Naive thymus-derived CD4-positive, alpha-beta T cell (primary cell): ENCODE measurements around the gene CGNL1. TPM values are rescaled to one million over a fixed set of nuclear protein-coding genes. Genes with fewer than 3 reads are reported as not detected.
A peak's percentile ranks its signal among the peaks of the same experiment; 100 is the strongest.

ENCODE experiments used
- ATAC-seq: fragments of 150-1000 bp; cut with Tn5 transposase; 2 replicates; pipeline ENCODE4 v1.10.0; 2021; ENCODE audit warnings: mild to moderate bottlenecking, moderate library complexity
- CTCF ChIA-PET: fragments of 350-600 bp; sonication (Branson Sonifier 250); formaldehyde crosslinking; loops from one replicate; lab custom pipeline; 2021; ENCODE audit warnings: antibody characterized with exemption; lab: Charles Lee
- POLR2A ChIA-PET: fragments of 350-600 bp; sonication (Branson Sonifier 250); formaldehyde crosslinking; loops from one replicate; lab custom pipeline; 2021; ENCODE audit warnings: antibody characterized with exemption, inconsistent platforms; lab: Charles Lee
- DNase-seq, 9 donors: peaks; one replicate each; pipeline versions ENCODE4 v3.0.0 to v3.0.0-alpha.2; 2020 to 2022; ENCODE audit warnings: mixed read lengths in 1 of 9
- H3K27ac ChIP-seq: one replicate; pipeline ENCODE4 v1.7.0; 2013; ENCODE audit warnings: mild to moderate bottlenecking, low read depth, low read length, moderate library complexity
- H3K27me3 ChIP-seq, 2 donors: one replicate each; pipeline ENCODE4 v1.7.0; 2013; ENCODE audit warnings: low read length in 2 of 2, mild to moderate bottlenecking in 2 of 2, moderate library complexity in 2 of 2; ENCODE audit not compliant: control insufficient read depth in 2 of 2, insufficient read depth in 2 of 2
- H3K36me3 ChIP-seq, 3 experiments: 1 replicate in 2 of 3; 2 replicates in 1 of 3; pipeline ENCODE4 v1.7.0; 2013; ENCODE audit warnings: low read length in 3 of 3, mild to moderate bottlenecking in 3 of 3, moderate library complexity in 1 of 3; ENCODE audit not compliant: insufficient read depth in 3 of 3, control insufficient read depth in 2 of 3
- H3K4me1 ChIP-seq, 2 donors: one replicate each; pipeline ENCODE4 v1.7.0; 2013; ENCODE audit warnings: low read length in 2 of 2, mild to moderate bottlenecking in 2 of 2, moderate library complexity in 1 of 2; ENCODE audit not compliant: control insufficient read depth in 2 of 2, insufficient read depth in 2 of 2
- H3K4me3 ChIP-seq: 2 replicates; pipeline ENCODE4 v1.7.0; 2013; ENCODE audit warnings: mild to moderate bottlenecking, low read length
- H3K9me3 ChIP-seq, 3 experiments: 1 replicate in 2 of 3; 2 replicates in 1 of 3; pipeline ENCODE4 v1.7.0; 2013; ENCODE audit warnings: low read length in 3 of 3; ENCODE audit not compliant: control insufficient read depth in 2 of 3
- H3K27ac Mint-ChIP-seq, 9 donors: one replicate each; pipeline ENCODE4 v1.8.0; 2020 to 2022; ENCODE audit warnings: mixed read lengths in 9 of 9, mild to moderate bottlenecking in 8 of 9, moderate library complexity in 5 of 9, inconsistent platforms in 2 of 9
- H3K27me3 Mint-ChIP-seq, 5 donors: one replicate each; pipeline ENCODE4 v1.8.0; 2021 to 2022; ENCODE audit warnings: mixed read lengths in 5 of 5, mild to moderate bottlenecking in 1 of 5
- H3K36me3 Mint-ChIP-seq, 5 donors: one replicate each; pipeline ENCODE4 v1.8.0; 2020 to 2022; ENCODE audit warnings: mixed read lengths in 5 of 5, mild to moderate bottlenecking in 3 of 5, inconsistent platforms in 1 of 5
- H3K4me1 Mint-ChIP-seq, 7 donors: one replicate each; pipeline ENCODE4 v1.8.0; 2020 to 2022; ENCODE audit warnings: mixed read lengths in 7 of 7, mild to moderate bottlenecking in 3 of 7, inconsistent platforms in 1 of 7
- H3K4me3 Mint-ChIP-seq, 10 donors: one replicate each; pipeline ENCODE4 v1.8.0; 2020 to 2022; ENCODE audit warnings: mild to moderate bottlenecking in 10 of 10, mixed read lengths in 10 of 10, moderate library complexity in 6 of 10, inconsistent platforms in 2 of 10
- H3K9me3 Mint-ChIP-seq, 11 donors: one replicate each; pipeline ENCODE4 v1.8.0; 2020 to 2022; ENCODE audit warnings: mixed read lengths in 11 of 11, mild to moderate bottlenecking in 4 of 11, inconsistent platforms in 1 of 11, moderate library complexity in 1 of 11
- intact Hi-C, 2 donors: fragments of 100-400 bp; cut with micrococcal nuclease; formaldehyde crosslinking; loops; one replicate each; pipeline ENCODE4 v1.15.1; 2023
- polyA plus RNA-seq, 2 donors: library from polyadenylated mRNA; unstranded; fragments of 300-500 nt; fragmentation: Illumina TruSeq; gene quantifications; one replicate each; pipeline ENCODE4 v1.2.3, GENCODE V29; 2021
- total RNA-seq, 6 experiments: library from RNA in 5 of 6; stranded (reverse) in 5 of 6; gene quantifications; 1 replicate in 5 of 6; 2 replicates in 1 of 6; pipeline ENCODE4 v1.2.3 and lab custom pipeline; 2021 to 2026

Gene CGNL1
- total and polyA plus RNA-seq, 7 experiments from 2014 or later: not detected

- Mint-ChIP-seq H3K9me3 (no peaks in the 10 kb centered on the region), H3K36me3 (no peaks in the 10 kb centered on the region), H3K4me1 (peaks cover under 1 to 7% (median 3%) of the 10 kb centered on the region in 7 donors), H3K4me3 (no peak overlapping the region), H3K27me3 (peaks cover 0 to 15% (median 0%) of the 10 kb centered on the region in 5 donors), H3K27ac (no peak overlapping the region)
- Histone ChIP-seq H3K9me3 (no peaks in the 10 kb centered on the region), H3K27me3 (no peaks in the 10 kb centered on the region), H3K36me3 (no peaks in the 10 kb centered on the region), H3K27ac (no peak overlapping the region), H3K4me1 (peaks cover 0 to 3% of the 10 kb centered on the region in 2 donors), H3K4me3 (no peak overlapping the region)
- no peak for DNase-seq
- POLR2A ChIA-PET: no interaction called here
- intact Hi-C loops: no loop called here
- CTCF ChIA-PET: interaction anchor here (1.9 kb wide), 1 partner anchor 305 kb away, joined by 5 read pairs; no protein-coding TSS in a partner anchor
- ATAC-seq: no peak
These were observed 179.7 kb downstream of the CGNL1 start for GRCh38 chr15:57556040-57556439.

GRCh38 chr15:57557267-57557666 is 181.0 kb downstream of the CGNL1 start:
- no peaks in the 10 kb centered on the region for H3K9me3 ChIP-seq
- no peak overlapping the region for H3K4me3 ChIP-seq
- H3K36me3 ChIP-seq: no peaks in the 10 kb centered on the region
- peaks cover 0 to 10% (median 0%) of the 10 kb centered on the region in 5 donors for H3K27me3 Mint-ChIP-seq
- no peaks in the 10 kb centered on the region for H3K27me3 ChIP-seq
- peaks cover 3 to 20% (median 15%) of the 10 kb centered on the region in 7 donors for H3K4me1 Mint-ChIP-seq
- ChIA-PET POLR2A (no interaction called here), CTCF (interaction anchor here (0.9 to 1.9 kb wide), 5 partner anchors 28 to 308 kb away, joined by 3 to 5 read pairs (median 3); no protein-coding TSS in a partner anchor)
- H3K27ac Mint-ChIP-seq: peak overlapping the region in 1 of 9 donors; percentile 88
- no peak overlapping the region for H3K4me3 Mint-ChIP-seq
- no peak for ATAC-seq
- no peaks in the 10 kb centered on the region for H3K9me3 Mint-ChIP-seq
- DNase-seq: no peak
- H3K4me1 ChIP-seq: peaks cover 0 to 8% of the 10 kb centered on the region in 2 donors
- no peaks in the 10 kb centered on the region for H3K36me3 Mint-ChIP-seq
- intact Hi-C loops: no loop called here
- H3K27ac ChIP-seq: no peak overlapping the region

- peaks cover 0 to 10% (median 0%) of the 10 kb centered on the region in 5 donors for H3K27me3 Mint-ChIP-seq
- ATAC-seq: no peak
- ChIA-PET CTCF (interaction anchor here (1.0 to 1.9 kb wide), 3 partner anchors 52 to 308 kb away, joined by 3 to 5 read pairs (median 5); no protein-coding TSS in a partner anchor), POLR2A (no interaction called here)
- no peaks in the 10 kb centered on the region for H3K27me3 ChIP-seq
- peak overlapping the region in 2 of 9 donors; percentile 7 to 88 for H3K27ac Mint-ChIP-seq
- H3K36me3 ChIP-seq: no peaks in the 10 kb centered on the region
- peaks cover 0 to 14% of the 10 kb centered on the region in 2 donors for H3K4me1 ChIP-seq
- DNase-seq: no peak
- no peak overlapping the region for H3K4me3 ChIP-seq
- intact Hi-C loops: no loop called here
- no peaks in the 10 kb centered on the region for H3K36me3 Mint-ChIP-seq
- no peak overlapping the region for H3K4me3 Mint-ChIP-seq
- peaks cover 3 to 25% (median 18%) of the 10 kb centered on the region in 7 donors for H3K4me1 Mint-ChIP-seq
- no peaks in the 10 kb centered on the region for H3K9me3 ChIP-seq
- no peaks in the 10 kb centered on the region for H3K9me3 Mint-ChIP-seq
- no peak overlapping the region for H3K27ac ChIP-seq
These were observed 181.5 kb downstream of the CGNL1 start for GRCh38 chr15:57557810-57558209.

GRCh38 chr15:57559875-57560274 is 183.6 kb downstream of the CGNL1 start:
- Histone ChIP-seq H3K27ac (no peak overlapping the region), H3K4me1 (peaks cover 0 to 15% of the 10 kb centered on the region in 2 donors), H3K36me3 (no peaks in the 10 kb centered on the region), H3K27me3 (no peaks in the 10 kb centered on the region), H3K9me3 (no peaks in the 10 kb centered on the region), H3K4me3 (no peak overlapping the region)
- no peaks in the 10 kb centered on the region for H3K36me3 Mint-ChIP-seq
- intact Hi-C loops: loop anchor here (1.0 to 10.0 kb wide), 6 partner anchors 82 to 625 kb away; partner anchors contain the start of gene POLR2M (in 1 of the 2)
- H3K4me1 Mint-ChIP-seq: peaks cover 3 to 36% (median 27%) of the 10 kb centered on the region in 7 donors
- DNase-seq (peak; percentile 36 to 77 (median 52)), ATAC-seq (peak; percentile 73)
- peaks cover 0 to 10% (median 0%) of the 10 kb centered on the region in 5 donors for H3K27me3 Mint-ChIP-seq
- H3K27ac Mint-ChIP-seq: no peak overlapping the region
- ChIA-PET POLR2A (interaction anchor here (0.6 to 1.1 kb wide), 3 partner anchors 51 to 156 kb away, joined by 3 to 4 read pairs (median 3); partner anchors contain the start of gene POLR2M), CTCF (interaction anchor here (0.5 to 3.2 kb wide), 19 partner anchors 22 to 1725 kb away, joined by 3 to 35 read pairs (median 4); partner anchors contain the start of genes MYZAP and POLR2M)
- H3K9me3 Mint-ChIP-seq: no peaks in the 10 kb centered on the region
- no peak overlapping the region for H3K4me3 Mint-ChIP-seq

- Mint-ChIP-seq H3K27me3 (peaks cover 0 to 6% (median 0%) of the 10 kb centered on the region in 5 donors), H3K36me3 (no peaks in the 10 kb centered on the region)
- intact Hi-C loops: loop anchor here (1.0 to 10.0 kb wide), 12 partner anchors 30 to 624 kb away; partner anchors contain the start of genes POLR2M (in 2 of the 2) and MYZAP (in 1 of the 2)
These were observed 184.9 kb downstream of the CGNL1 start for GRCh38 chr15:57561041-57561711.

GRCh38 chr15:57562196-57562769 is 186.0 kb downstream of the CGNL1 start:
- Mint-ChIP-seq H3K4me1 (peaks cover 12 to 51% (median 43%) of the 10 kb centered on the region in 7 donors), H3K36me3 (no peaks in the 10 kb centered on the region), H3K27ac (peak overlapping the region in 7 of 9 donors; percentile 26 to 94 (median 49)), H3K4me3 (peak overlapping the region in 6 of 10 donors; percentile 15 to 67 (median 43)), H3K27me3 (peaks cover 0 to 5% (median 0%) of the 10 kb centered on the region in 5 donors), H3K9me3 (no peaks in the 10 kb centered on the region)
- Histone ChIP-seq H3K27me3 (no peaks in the 10 kb centered on the region), H3K4me3 (no peak overlapping the region), H3K27ac (no peak overlapping the region), H3K4me1 (peaks cover 4 to 15% of the 10 kb centered on the region in 2 donors), H3K36me3 (no peaks in the 10 kb centered on the region), H3K9me3 (no peaks in the 10 kb centered on the region)
- no peak for DNase-seq
- intact Hi-C loops: loop anchor here (5.0 to 10.0 kb wide), 4 partner anchors 80 to 623 kb away; partner anchors contain the start of gene POLR2M (in 1 of the 2)
- no peak for ATAC-seq
- ChIA-PET POLR2A (no interaction called here), CTCF (interaction anchor here (1.0 to 1.6 kb wide), 3 partner anchors 24 to 93 kb away, joined by 3 to 7 read pairs (median 6); no protein-coding TSS in a partner anchor)

More at GRCh38 chr15:57561041-57561711, 184.9 kb downstream of the CGNL1 start:
- DNase-seq (peak; percentile 33 to 76 (median 62)), ATAC-seq (peak; percentile 86)
- H3K9me3 ChIP-seq: no peaks in the 10 kb centered on the region
- H3K4me1 Mint-ChIP-seq: peaks cover 11 to 47% (median 37%) of the 10 kb centered on the region in 7 donors
- peak overlapping the region in 6 of 9 donors; percentile 10 to 76 (median 53) for H3K27ac Mint-ChIP-seq
- peak overlapping the region in 9 of 10 donors; percentile 9 to 56 (median 28) for H3K4me3 Mint-ChIP-seq
- no peak overlapping the region for H3K4me3 ChIP-seq
- no peaks in the 10 kb centered on the region for H3K27me3 ChIP-seq
- CTCF ChIA-PET: interaction anchor here (0.6 to 3.2 kb wide), 15 partner anchors 10 to 299 kb away, joined by 3 to 35 read pairs (median 6); partner anchors contain the start of gene POLR2M
- no peak overlapping the region for H3K27ac ChIP-seq
- no peaks in the 10 kb centered on the region for H3K9me3 Mint-ChIP-seq
- POLR2A ChIA-PET: no interaction called here
- H3K36me3 ChIP-seq: no peaks in the 10 kb centered on the region
- peaks cover 4 to 15% of the 10 kb centered on the region in 2 donors for H3K4me1 ChIP-seq
